Measurements from ENCODE around the gene ZNF784.
A peak's percentile ranks its signal among the peaks of the same experiment; 100 is the strongest.

Gene ZNF784

DNA sequence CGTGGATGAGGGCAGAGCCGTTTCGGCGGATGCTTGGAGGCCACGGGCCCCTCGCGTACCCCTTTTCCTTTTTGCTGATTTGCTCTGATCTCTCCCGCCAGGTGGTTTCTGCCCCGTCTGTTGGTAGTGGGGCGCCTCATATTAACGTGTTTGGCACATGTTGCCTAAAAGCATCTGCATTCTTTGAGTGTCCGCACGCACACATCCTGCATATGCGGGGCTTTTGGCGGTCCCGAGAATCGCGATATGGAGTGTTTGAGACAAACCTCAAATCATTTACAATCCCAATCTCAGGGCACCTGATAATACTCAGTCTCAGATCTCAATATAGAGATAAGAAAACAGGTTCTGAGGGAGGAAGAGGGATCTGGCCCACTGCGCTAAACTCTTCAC lies 31.3 kb upstream of the ZNF784 start:
- DNase-seq = no peak

DNA sequence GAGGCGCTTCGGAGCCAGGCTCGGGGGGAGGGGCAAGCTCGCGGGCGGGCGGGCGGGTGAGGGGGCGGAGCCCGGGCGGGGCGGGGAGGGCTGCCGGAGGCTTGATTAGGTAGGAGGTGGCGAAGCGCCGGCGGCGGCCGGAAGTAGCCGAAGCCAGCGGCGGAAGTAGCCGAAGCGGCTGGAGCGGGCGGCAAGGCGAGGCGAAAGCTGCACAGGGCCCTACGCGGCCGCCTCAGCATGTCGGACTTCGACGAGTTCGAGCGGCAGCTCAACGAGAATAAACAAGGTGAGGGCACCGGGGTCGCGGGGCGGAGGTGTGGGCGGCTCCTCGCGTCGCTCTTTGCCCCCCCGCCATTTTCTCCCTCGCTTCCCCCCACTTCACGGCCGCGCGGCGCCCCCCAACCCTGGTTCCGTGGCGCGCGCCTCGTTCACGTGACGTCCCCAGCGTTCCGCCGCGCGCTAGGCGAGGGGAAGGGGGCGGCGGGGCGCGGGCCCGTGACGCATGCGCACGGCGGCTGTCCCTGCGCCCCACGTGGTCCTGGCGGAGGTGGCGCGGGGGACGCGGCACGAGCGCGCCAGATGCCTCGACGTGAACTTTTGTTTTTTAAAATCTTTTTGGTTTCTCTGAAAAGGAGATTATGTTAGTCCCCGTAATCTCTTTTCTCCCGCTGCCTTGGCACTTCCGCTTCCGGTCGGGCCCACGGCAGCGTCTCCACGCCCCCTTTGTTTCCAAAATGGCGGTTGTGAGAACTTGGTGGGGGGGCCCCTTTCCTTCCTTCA lies 30.7 kb upstream of the ZNF784 start, which contains the start of gene U2AF2:
U2AF2 (plus strand) TSS at position 168 of the 780 bp plus-strand sequence; CDS start at position 238, 70 bp downstream.
- peaks cover 7% of the 10 kb centered on the region for H3K36me3 ChIP-seq (replicated peaks)
- H3K27me3 ChIP-seq (replicated peaks) = no peaks in the 10 kb centered on the region
- TF ChIP-seq, protein P1, sequence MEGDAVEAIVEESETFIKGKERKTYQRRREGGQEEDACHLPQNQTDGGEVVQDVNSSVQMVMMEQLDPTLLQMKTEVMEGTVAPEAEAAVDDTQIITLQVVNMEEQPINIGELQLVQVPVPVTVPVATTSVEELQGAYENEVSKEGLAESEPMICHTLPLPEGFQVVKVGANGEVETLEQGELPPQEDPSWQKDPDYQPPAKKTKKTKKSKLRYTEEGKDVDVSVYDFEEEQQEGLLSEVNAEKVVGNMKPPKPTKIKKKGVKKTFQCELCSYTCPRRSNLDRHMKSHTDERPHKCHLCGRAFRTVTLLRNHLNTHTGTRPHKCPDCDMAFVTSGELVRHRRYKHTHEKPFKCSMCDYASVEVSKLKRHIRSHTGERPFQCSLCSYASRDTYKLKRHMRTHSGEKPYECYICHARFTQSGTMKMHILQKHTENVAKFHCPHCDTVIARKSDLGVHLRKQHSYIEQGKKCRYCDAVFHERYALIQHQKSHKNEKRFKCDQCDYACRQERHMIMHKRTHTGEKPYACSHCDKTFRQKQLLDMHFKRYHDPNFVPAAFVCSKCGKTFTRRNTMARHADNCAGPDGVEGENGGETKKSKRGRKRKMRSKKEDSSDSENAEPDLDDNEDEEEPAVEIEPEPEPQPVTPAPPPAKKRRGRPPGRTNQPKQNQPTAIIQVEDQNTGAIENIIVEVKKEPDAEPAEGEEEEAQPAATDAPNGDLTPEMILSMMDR (IDR thresholded peaks at IDR 0.05; ENCODE audit: low read depth, low read length, missing control alignments) = no peak
- H3K4me3 ChIP-seq (ENCODE audit: low read depth, low read length) = peak within 1 kb of the TSS; percentile 90
- in situ Hi-C loops (cut with HindIII; ENCODE audit: low pct_ligation_motif_present, low sequenced_read_pairs) = no loop called here
- H3K27ac ChIP-seq = peak within 1 kb of the TSS; percentile 98
- peak; percentile 88 for DNase-seq

More for the DNA sequence above, 31.3 kb upstream of the ZNF784 start:
- in situ Hi-C loops (cut with HindIII; ENCODE audit: low pct_ligation_motif_present, low sequenced_read_pairs) = no loop called here
- Histone ChIP-seq H3K27ac (peak overlapping the region; percentile 98), H3K4me3 (ENCODE audit: low read depth, low read length) (peak overlapping the region; percentile 90), H3K36me3 (replicated peaks) (peaks cover 11% of the 10 kb centered on the region), H3K27me3 (replicated peaks) (no peaks in the 10 kb centered on the region)
- TF ChIP-seq, protein P1 (IDR thresholded peaks at IDR 0.05; ENCODE audit: low read depth, low read length, missing control alignments) = no peak

DNA sequence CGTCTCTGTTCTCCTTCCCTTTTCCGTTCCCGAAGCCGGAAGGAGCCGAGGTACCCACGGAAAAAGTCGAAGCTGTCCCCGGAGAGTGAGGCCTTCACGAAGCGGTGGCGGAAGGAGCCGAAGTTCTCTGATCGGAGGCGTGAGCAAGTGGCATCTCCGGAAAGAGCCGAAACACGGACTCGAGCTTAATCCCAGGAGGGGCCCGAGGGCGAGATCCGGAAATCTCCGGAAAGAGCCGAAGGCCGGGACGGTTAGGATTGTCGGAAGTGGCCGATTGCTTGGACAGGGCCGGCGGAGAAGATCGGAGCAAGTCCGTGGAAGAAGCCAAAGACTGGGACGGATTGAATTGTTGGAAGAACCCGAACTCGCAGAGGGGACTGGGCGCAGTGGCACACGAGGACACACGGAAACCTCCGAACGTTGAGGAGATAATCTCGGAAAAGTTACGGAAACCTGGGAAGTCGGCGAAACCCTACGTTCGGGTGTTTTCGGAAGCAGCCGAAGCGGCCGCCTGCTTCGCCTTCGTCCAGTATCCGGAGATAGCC lies 30.0 kb upstream of the ZNF784 start:
- H3K36me3 ChIP-seq (replicated peaks) = peaks cover under 1% of the 10 kb centered on the region
- peak overlapping the region; percentile 81 for H3K4me3 ChIP-seq (ENCODE audit: low read depth, low read length)
- H3K27ac ChIP-seq = peak overlapping the region; percentile 98
- TF ChIP-seq, protein P1 (IDR thresholded peaks at IDR 0.05; ENCODE audit: low read depth, low read length, missing control alignments) = no peak
- no peaks in the 10 kb centered on the region for H3K27me3 ChIP-seq (replicated peaks)
- peak; percentile 99 for DNase-seq
- in situ Hi-C loops (cut with HindIII; ENCODE audit: low pct_ligation_motif_present, low sequenced_read_pairs) = no loop called here

DNA sequence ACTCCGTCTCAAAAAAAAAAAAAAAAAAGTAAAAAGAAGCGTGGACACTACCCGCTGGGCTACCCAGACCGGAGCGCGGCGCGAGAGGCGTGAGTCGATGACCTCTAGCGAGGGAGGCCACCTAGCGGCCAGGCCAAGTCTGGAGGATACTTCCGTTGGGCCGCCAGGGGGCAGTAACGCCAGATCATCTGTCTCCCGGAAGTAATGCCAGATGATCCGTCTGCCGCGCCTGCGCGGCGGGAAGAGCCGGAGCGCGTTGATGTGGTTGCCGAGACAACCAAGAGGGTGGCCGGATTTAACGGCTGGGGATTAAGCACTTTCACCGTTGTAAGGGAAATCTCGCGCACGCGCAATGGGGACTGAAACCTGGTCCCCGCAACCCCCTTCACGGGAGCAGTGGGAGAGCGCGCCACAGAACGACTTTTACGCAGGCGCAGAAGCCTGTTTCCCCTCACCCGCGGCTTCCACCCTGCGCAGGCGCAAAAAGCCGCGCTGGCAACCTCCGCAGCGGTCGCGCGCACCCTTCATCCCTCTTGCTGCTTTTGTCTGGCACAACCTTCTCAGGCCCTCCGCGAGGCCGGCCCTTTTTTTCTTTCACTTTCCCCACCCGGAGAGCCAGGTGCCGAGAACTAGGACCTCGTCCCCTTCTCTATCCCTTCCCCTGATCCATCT lies 29.4 kb upstream of the ZNF784 start:
- TF ChIP-seq, protein P1 (IDR thresholded peaks at IDR 0.05; ENCODE audit: low read depth, low read length, missing control alignments) = peak; percentile 100
- DNase-seq = peak; percentile 98
- Histone ChIP-seq H3K27me3 (replicated peaks) (no peaks in the 10 kb centered on the region), H3K4me3 (ENCODE audit: low read depth, low read length) (peak overlapping the region; percentile 81), H3K27ac (peak overlapping the region; percentile 98), H3K36me3 (replicated peaks) (no peaks in the 10 kb centered on the region)
- in situ Hi-C loops (cut with HindIII; ENCODE audit: low pct_ligation_motif_present, low sequenced_read_pairs) = no loop called here

DNA sequence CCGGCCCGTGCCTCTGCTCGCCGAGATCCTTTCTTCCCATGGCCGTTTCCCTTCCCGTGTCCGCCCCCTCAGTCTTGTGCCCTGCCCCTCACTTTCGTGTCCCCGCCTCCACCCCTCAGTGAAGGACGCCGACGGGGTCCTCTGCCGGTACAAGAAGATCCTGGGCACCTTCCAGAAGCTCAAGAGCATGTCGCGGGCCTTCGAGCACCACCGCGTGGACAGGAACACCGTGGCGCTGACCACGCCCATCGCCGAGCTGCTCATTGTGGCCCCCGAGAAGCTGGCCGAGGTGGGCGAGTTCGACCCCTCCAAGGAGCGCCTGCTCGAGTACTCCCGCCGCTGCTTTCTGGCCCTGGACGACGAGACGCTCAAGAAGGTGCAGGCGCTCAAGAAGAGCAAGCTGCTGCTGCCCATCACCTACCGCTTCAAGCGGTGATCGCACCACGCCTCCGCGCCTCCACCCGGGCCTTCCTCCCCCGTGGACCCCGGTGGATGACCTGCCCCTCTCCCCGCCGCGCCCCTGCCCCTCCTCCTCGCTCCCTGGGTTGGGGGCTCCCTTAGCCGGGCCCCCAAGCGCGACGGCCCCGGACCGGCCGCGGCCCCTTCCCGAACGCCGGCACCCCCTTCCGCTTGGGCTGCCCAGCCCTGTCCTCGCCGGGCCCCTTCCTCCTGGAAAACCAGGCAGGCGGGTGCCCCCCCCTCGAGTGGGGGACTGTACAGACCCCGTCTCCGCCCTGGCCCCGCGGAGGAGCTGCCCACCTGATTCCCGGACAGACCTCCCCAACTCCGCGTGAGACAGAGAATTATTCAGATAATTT lies 28.2 kb upstream of the ZNF784 start:
- in situ Hi-C loops (cut with HindIII; ENCODE audit: low pct_ligation_motif_present, low sequenced_read_pairs) = no loop called here
- no peak for DNase-seq
- Histone ChIP-seq H3K4me3 (ENCODE audit: low read depth, low read length) (no peak overlapping the region), H3K27me3 (replicated peaks) (no peaks in the 10 kb centered on the region), H3K36me3 (replicated peaks) (no peaks in the 10 kb centered on the region), H3K27ac (no peak overlapping the region)
- TF ChIP-seq, protein P1 (IDR thresholded peaks at IDR 0.05; ENCODE audit: low read depth, low read length, missing control alignments) = no peak

All from brain microvascular endothelial cell (primary cell).